GM12864 (cell line): ENCODE data around the gene GNB1L.

Experiments
- DNase-seq: peaks from one replicate; pipeline ENCODE4 v3.0.0-alpha.2; 2011; ENCODE audit warnings: low read depth
- H3K4me3 ChIP-seq: 2 replicates; pipeline ENCODE4 v1.5.1; 2011; ENCODE audit warnings: mild to moderate bottlenecking, low read depth, low read length, control low read depth
- CTCF ChIP-seq: IDR thresholded peaks from 2 replicates; pipeline ENCODE4 v1.5.1; 2011; ENCODE audit warnings: low read depth, mild to moderate bottlenecking, moderate library complexity, low read length, control low read depth, inconsistent platforms; ENCODE audit errors: missing control alignments

Gene GNB1L

GRCh38 chr22:19812910-19813309 is 41.8 kb downstream of the GNB1L start:
- no peak for TF ChIP-seq CTCF
- no peak overlapping the region for H3K4me3 ChIP-seq
- no peak for DNase-seq

- no peak overlapping the region for H3K4me3 ChIP-seq
- TF ChIP-seq CTCF, result no peak
- no peak for DNase-seq
Observed at GRCh38 chr22:19811811-19812771, 42.6 kb downstream of the GNB1L start.

- TF ChIP-seq CTCF, result no peak
- no peak overlapping the region for H3K4me3 ChIP-seq
- DNase-seq, result no peak
Observed at GRCh38 chr22:19811211-19811621, 43.5 kb downstream of the GNB1L start.

- no peak overlapping the region for H3K4me3 ChIP-seq
- DNase-seq, result no peak
- no peak for TF ChIP-seq CTCF
Observed at GRCh38 chr22:19810381-19811201, 44.1 kb downstream of the GNB1L start.

GRCh38 chr22:19809741-19810140 is 44.9 kb downstream of the GNB1L start:
- no peak for TF ChIP-seq CTCF
- DNase-seq, result no peak

GRCh38 chr22:19808873-19809478 is 45.7 kb downstream of the GNB1L start:
- H3K4me3 ChIP-seq, result no peak overlapping the region
- no peak for TF ChIP-seq CTCF
- DNase-seq, result no peak

More at GRCh38 chr22:19809741-19810140, 44.9 kb downstream of the GNB1L start:
- no peak overlapping the region for H3K4me3 ChIP-seq
